Gastrocnemius medialis (tissue), 4 donors: ENCODE measurements around the gene STAM. TPM values are rescaled to one million over a fixed set of nuclear protein-coding genes. Genes with fewer than 3 reads are reported as not detected.
"Not testable (repeated sequence)": the region's sequence is repeated elsewhere in the genome, so short reads cannot be mapped to it uniquely, and the experiment has no call there.

ENCODE experiments used
- ATAC-seq, 2 donors: fragments of 150-250 bp; one replicate each; pipeline ENCODE4 v1.9.1; 2016
- DNase-seq, 2 donors: peaks; one replicate each; pipeline ENCODE4 v3.0.0-alpha.2; 2019
- H3K27ac ChIP-seq, 4 donors: fragments of 200-600 bp; sonication (generic); 1 replicate in 1 of 4; 2 replicates in 3 of 4; pipeline ENCODE4 v1.5.1; 2016 to 2018; ENCODE audit warnings: mild to moderate bottlenecking in 2 of 4, moderate library complexity in 1 of 4
- H3K27me3 ChIP-seq, 3 donors: fragments of 200-600 bp; sonication (generic) in 2 of 3; 1 replicate in 1 of 3; 2 replicates in 2 of 3; pipeline versions ENCODE4 v1.5.1 to v1.6.0; 2016 to 2019; ENCODE audit warnings: mild to moderate bottlenecking in 1 of 3, moderate library complexity in 1 of 3
- H3K36me3 ChIP-seq, 2 donors: fragments of 200-600 bp; sonication (generic) in 1 of 2; one replicate each; pipeline ENCODE4 v1.5.1; 2017 to 2018
- H3K4me1 ChIP-seq, 2 donors: fragments of 200-600 bp; sonication (generic) in 1 of 2; one replicate each; pipeline ENCODE4 v1.5.1; 2016 to 2017; ENCODE audit warnings: mild to moderate bottlenecking in 2 of 2
- H3K4me3 ChIP-seq, 4 donors: fragments of 200-600 bp; sonication (generic) in 3 of 4; 1 replicate in 1 of 4; 2 replicates in 3 of 4; pipeline ENCODE4 v1.5.1; 2016 to 2019; ENCODE audit warnings: mild to moderate bottlenecking in 2 of 4
- H3K9me3 ChIP-seq, 3 donors: fragments of 200-600 bp; sonication (generic) in 2 of 3; 1 replicate in 1 of 3; 2 replicates in 2 of 3; pipeline ENCODE4 v1.5.1; 2016 to 2019
- POLR2A ChIP-seq, 2 donors: fragments of 450-650 bp; IDR thresholded peaks; one replicate each; pipeline ENCODE4 v1.6.1; 2017; ENCODE audit warnings: antibody characterized with exemption in 2 of 2, mild to moderate bottlenecking in 2 of 2, moderate library complexity in 2 of 2
- in situ Hi-C, 4 donors: fragments of 200-750 bp; cut with MboI; loops; one replicate each; pipeline versions ENCODE4 v1.15.0 to v1.8.0; 2017; ENCODE audit warnings: low sequenced_read_pairs in 4 of 4
- intact Hi-C: fragments of 100-400 bp; cut with DNase I; formaldehyde crosslinking; loops from one replicate; pipeline ENCODE4 v1.15.1; 2023; ENCODE audit warnings: low total_unique reads
- total RNA-seq, 4 donors: library from RNA; depleted of rRNA; stranded (reverse); fragments of >200 nt; gene quantifications; one replicate each; pipeline versions ENCODE4 v1.1.0 to v1.2.3, GENCODE V29; 2016
- TF ChIP-seq, protein P1 (sequence below), 5 experiments: fragments of 450-650 bp in 3 of 5; fragments of 200-600 bp in 2 of 5; sonication (generic) in 2 of 5; IDR thresholded peaks in 4 of 5; conservative IDR thresholded peaks in 1 of 5; 1 replicate in 4 of 5; 2 replicates in 1 of 5; pipeline ENCODE4 v1.5.1; 2016 to 2019; ENCODE audit warnings: antibody characterized with exemption in 5 of 5, mild to moderate bottlenecking in 3 of 5, moderate library complexity in 3 of 5

STAM gene
- total RNA-seq, 4 donors from 2014 or later: 28.6 to 52.0 (median 35.2) TPM

DNA sequence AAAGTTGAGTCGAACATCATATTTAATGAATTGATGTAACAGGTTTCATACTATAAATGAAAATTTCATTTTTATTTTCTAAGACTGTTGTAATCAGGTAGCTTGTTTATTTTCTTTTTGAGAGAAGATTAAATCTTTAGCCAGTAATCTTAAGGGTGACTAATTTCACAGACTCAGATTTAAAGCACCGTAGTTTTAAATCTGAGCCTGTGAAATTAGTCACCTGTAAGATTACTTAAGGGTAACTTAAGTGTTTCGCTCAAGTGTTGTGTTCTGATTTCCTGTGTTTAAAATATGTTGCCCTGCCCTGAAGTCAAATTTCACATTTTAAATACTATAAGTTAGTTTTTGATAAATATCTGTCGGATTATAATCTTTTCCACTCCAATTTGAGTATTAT, 72.2 kb downstream of the STAM start:
- Histone ChIP-seq H3K9me3 (no peaks in the 10 kb centered on the region), H3K4me1 (no peaks in the 10 kb centered on the region), H3K36me3 (peaks cover 5 to 48% of the 10 kb centered on the region in 2 donors), H3K4me3 (no peak overlapping the region), H3K27ac (no peak overlapping the region), H3K27me3 (no peaks in the 10 kb centered on the region)
- in situ Hi-C loops (no loop called here), intact Hi-C loops (no loop called here)
- ATAC-seq (no peak), DNase-seq (no peak)
- TF ChIP-seq POLR2A (IDR thresholded peaks at IDR 0.05): no peak
- TF ChIP-seq, protein P1, sequence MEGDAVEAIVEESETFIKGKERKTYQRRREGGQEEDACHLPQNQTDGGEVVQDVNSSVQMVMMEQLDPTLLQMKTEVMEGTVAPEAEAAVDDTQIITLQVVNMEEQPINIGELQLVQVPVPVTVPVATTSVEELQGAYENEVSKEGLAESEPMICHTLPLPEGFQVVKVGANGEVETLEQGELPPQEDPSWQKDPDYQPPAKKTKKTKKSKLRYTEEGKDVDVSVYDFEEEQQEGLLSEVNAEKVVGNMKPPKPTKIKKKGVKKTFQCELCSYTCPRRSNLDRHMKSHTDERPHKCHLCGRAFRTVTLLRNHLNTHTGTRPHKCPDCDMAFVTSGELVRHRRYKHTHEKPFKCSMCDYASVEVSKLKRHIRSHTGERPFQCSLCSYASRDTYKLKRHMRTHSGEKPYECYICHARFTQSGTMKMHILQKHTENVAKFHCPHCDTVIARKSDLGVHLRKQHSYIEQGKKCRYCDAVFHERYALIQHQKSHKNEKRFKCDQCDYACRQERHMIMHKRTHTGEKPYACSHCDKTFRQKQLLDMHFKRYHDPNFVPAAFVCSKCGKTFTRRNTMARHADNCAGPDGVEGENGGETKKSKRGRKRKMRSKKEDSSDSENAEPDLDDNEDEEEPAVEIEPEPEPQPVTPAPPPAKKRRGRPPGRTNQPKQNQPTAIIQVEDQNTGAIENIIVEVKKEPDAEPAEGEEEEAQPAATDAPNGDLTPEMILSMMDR (IDR thresholded peaks at IDR 0.05 in 4 of 5, conservative IDR thresholded peaks at IDR 0.05 in 1 of 5): no peak

DNA sequence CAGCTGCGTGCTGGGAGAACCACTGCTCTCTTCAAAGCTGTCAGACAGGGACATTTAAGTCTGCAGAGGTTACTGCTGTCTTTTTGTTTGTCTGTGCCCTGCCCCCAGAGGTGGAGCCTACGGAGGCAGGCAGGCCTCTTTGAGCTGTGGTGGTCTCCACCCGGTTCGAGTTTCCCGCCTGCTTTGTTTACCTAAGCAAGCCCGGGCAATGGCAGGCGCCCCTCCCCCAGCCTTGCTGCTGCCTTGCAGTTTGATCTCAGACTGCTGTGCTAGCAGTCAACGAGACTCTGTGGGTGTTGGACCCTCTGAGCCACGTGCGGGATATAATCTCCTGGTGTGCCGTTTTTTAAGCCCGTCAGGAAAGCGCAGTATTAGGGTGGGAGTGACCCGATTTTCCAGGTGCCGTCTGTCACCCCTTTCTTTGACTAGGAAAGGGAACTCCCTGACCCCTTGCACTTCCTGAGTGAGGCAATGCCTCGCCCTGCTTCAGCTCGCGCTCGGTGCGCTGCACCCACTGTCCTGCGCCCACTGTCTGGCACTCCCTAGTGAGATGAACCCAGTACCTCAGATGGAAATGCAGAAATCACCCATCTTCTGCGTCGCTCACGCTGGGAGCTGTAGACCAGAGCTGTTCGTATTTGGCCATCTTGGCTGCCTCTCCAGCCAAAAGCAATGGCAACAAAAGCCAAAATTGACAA, 78.5 kb downstream of the STAM start:
- intact Hi-C loops, H3K27ac ChIP-seq, in situ Hi-C loops, DNase-seq, H3K4me1 ChIP-seq, H3K27me3 ChIP-seq, H3K9me3 ChIP-seq, ATAC-seq, H3K4me3 ChIP-seq: not testable (repeated sequence)
- H3K36me3 ChIP-seq: peaks cover 0 to 14% of the 10 kb centered on the region in 2 donors

DNA sequence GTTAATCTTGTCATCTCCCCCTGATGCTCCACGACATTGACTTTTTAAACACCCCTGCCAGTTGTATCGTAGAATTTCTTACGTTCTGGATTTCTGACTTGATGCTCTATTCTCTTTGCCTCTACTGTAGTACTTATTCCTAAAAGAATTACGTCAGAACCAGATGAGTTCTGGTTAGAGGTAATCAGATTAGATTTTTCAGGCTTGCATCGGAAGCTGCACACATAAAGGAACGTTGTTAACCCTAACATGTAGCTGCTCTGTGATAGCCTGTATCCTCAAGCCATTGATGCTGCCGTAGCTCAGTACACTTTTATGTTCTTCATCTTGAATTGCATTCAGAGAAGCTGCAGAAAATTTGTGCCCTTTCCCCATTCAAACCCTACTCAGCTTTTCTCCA, 81.8 kb downstream of the STAM start:
- DNase-seq (no peak), ATAC-seq (no peak)
- H3K36me3 ChIP-seq: peaks cover 0 to 11% of the 10 kb centered on the region in 2 donors
- in situ Hi-C loops: no loop called here
- H3K27me3 ChIP-seq: no peaks in the 10 kb centered on the region
- peaks cover 10 to 12% of the 10 kb centered on the region in 2 donors for H3K4me1 ChIP-seq
- intact Hi-C loops: no loop called here
- no peaks in the 10 kb centered on the region for H3K9me3 ChIP-seq
- TF ChIP-seq POLR2A (IDR thresholded peaks at IDR 0.05): no peak
- TF ChIP-seq, protein P1 (IDR thresholded peaks at IDR 0.05 in 4 of 5, conservative IDR thresholded peaks at IDR 0.05 in 1 of 5): no peak
- no peak overlapping the region for H3K27ac ChIP-seq
- H3K4me3 ChIP-seq: no peak overlapping the region

DNA sequence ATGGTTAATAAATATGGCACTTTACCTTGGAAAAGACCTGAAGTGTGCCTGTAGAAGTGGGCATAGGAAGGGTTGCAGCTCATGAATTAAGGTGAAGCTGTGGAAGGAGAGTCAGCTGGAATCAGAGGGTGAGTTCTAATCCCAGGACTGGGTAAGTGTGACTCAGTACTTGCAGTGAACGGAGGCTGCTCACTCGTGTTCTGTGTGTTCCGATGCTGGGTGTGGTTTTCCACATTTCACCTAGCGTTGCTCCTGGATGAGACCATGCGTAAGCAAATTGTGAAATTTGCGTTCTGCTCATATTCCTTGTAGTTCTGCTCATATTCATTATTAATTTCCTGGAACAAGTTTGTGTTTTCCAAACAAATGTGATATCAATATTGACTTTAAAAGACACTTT, 85.7 kb downstream of the STAM start:
- no peak overlapping the region for H3K4me3 ChIP-seq
- ATAC-seq (peak; percentile 82 to 89), DNase-seq (peak in 1 of 2 donors; percentile 60)
- H3K9me3 ChIP-seq: no peaks in the 10 kb centered on the region
- peak overlapping the region in 2 of 4 donors; percentile 14 to 22 for H3K27ac ChIP-seq
- intact Hi-C loops (no loop called here), in situ Hi-C loops (no loop called here)
- TF ChIP-seq, protein P1 (IDR thresholded peaks at IDR 0.05 in 4 of 5, conservative IDR thresholded peaks at IDR 0.05 in 1 of 5): no peak
- no peak for TF ChIP-seq POLR2A (IDR thresholded peaks at IDR 0.05)
- no peaks in the 10 kb centered on the region for H3K36me3 ChIP-seq
- H3K4me1 ChIP-seq: peaks cover 20 to 22% of the 10 kb centered on the region in 2 donors
- no peaks in the 10 kb centered on the region for H3K27me3 ChIP-seq

DNA sequence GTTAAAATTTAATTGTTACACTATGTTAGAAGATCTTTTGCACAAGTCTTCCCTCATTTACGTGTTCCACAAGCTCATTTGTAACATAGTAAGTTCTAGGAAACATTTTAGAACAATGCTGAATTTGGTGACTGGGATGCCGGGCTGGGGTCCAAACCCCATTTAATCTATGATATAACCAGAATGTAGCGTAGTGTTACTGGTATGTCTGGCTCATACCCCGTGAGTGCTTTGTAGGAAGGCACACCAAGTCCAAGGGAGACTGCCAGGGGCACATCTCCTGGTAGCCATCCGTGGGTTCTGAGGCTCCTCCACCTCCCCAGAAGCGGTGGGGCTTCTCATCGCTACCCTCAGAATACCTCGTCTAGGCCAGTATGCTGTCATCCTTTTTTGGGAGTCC, 86.7 kb downstream of the STAM start:
- intact Hi-C loops (no loop called here), in situ Hi-C loops (no loop called here)
- peak; percentile 27 to 58 for DNase-seq
- TF ChIP-seq, protein P1 (IDR thresholded peaks at IDR 0.05 in 4 of 5, conservative IDR thresholded peaks at IDR 0.05 in 1 of 5): no peak
- no peak for TF ChIP-seq POLR2A (IDR thresholded peaks at IDR 0.05)
- Histone ChIP-seq H3K4me3 (no peak overlapping the region), H3K27me3 (no peaks in the 10 kb centered on the region), H3K4me1 (peaks cover 27 to 28% of the 10 kb centered on the region in 2 donors), H3K27ac (peak overlapping the region in 2 of 4 donors; percentile 32 to 40), H3K36me3 (no peaks in the 10 kb centered on the region), H3K9me3 (no peaks in the 10 kb centered on the region)
- peak; percentile 68 to 70 for ATAC-seq
